HG02884 (cell line): ENCODE results near the gene LPA.

Source experiments
- ATAC-seq: cut with Tn5 transposase; IDR thresholded peaks from one replicate; pipeline ENCODE4 v1.9.1; 2021; ENCODE audit warnings: mild to moderate bottlenecking, moderate library complexity; ENCODE audit not compliant: unreplicated experiment

The LPA gene

GRCh38 chr6:160519133-160519532 lies 144.9 kb downstream of the LPA start:
- ATAC-seq, result no peak

GRCh38 chr6:160513836-160514235 lies 150.2 kb downstream of the LPA start:
- no peak for ATAC-seq

GRCh38 chr6:160510976-160511617 lies 153.0 kb downstream of the LPA start:
- no peak for ATAC-seq

GRCh38 chr6:160510199-160510598 lies 153.9 kb downstream of the LPA start:
- ATAC-seq, result no peak

- ATAC-seq, result no peak
These were observed 154.5 kb downstream of the LPA start for GRCh38 chr6:160509610-160510009.

- ATAC-seq, result no peak
These were observed 155.5 kb downstream of the LPA start for GRCh38 chr6:160508599-160508998.

- no peak for ATAC-seq
These were observed 156.7 kb downstream of the LPA start for GRCh38 chr6:160507420-160507819.

- no peak for ATAC-seq
These were observed 158.1 kb downstream of the LPA start for GRCh38 chr6:160505970-160506369.

- no peak for ATAC-seq
These were observed 163.4 kb downstream of the LPA start for GRCh38 chr6:160500639-160501038.

- no peak for ATAC-seq
These were observed 169.5 kb downstream of the LPA start for GRCh38 chr6:160494576-160494975.

- ATAC-seq, result no peak
These were observed 175.0 kb downstream of the LPA start for GRCh38 chr6:160489091-160489490.

- ATAC-seq, result no peak
These were observed 177.0 kb downstream of the LPA start for GRCh38 chr6:160487116-160487515.
